GM12864 (cell line): ENCODE measurements around the gene DPP7.
A peak's percentile ranks its signal among the peaks of the same experiment; 100 is the strongest.

ENCODE experiments used
- DNase-seq: peaks from one replicate; pipeline ENCODE4 v3.0.0-alpha.2; 2011; ENCODE audit warnings: low read depth
- H3K4me3 ChIP-seq: 2 replicates; pipeline ENCODE4 v1.5.1; 2011; ENCODE audit warnings: mild to moderate bottlenecking, low read depth, low read length, control low read depth
- CTCF ChIP-seq: IDR thresholded peaks from 2 replicates; pipeline ENCODE4 v1.5.1; 2011; ENCODE audit warnings: low read depth, mild to moderate bottlenecking, moderate library complexity, low read length, control low read depth, inconsistent platforms; ENCODE audit errors: missing control alignments

Gene DPP7

GRCh38 chr9:137086531-137087408 lies 27.8 kb downstream of the DPP7 start, which contains the start of gene MAN1B1:
Gene MAN1B1, plus strand, starts transcription at chr9:137086985. Its CDS starts 15 bp downstream, at chr9:137087000.
- H3K4me3 ChIP-seq: peak within 1 kb of the TSS; percentile 87
- peak; percentile 98 for DNase-seq
- no peak for TF ChIP-seq CTCF

- H3K4me3 ChIP-seq: peak overlapping the region; percentile 87
- TF ChIP-seq CTCF: no peak
- no peak for DNase-seq
Observed at GRCh38 chr9:137085920-137086530, 28.5 kb downstream of the DPP7 start.

- H3K4me3 ChIP-seq: no peak overlapping the region
- TF ChIP-seq CTCF: no peak
- DNase-seq: no peak
Observed at GRCh38 chr9:137084526-137084925, 30.0 kb downstream of the DPP7 start.

GRCh38 chr9:137083394-137084004 lies 31.0 kb downstream of the DPP7 start:
- DNase-seq: no peak
- TF ChIP-seq CTCF: no peak
- no peak overlapping the region for H3K4me3 ChIP-seq

- H3K4me3 ChIP-seq: no peak overlapping the region
- no peak for TF ChIP-seq CTCF
- DNase-seq: no peak
Observed at GRCh38 chr9:137082925-137083290, 31.6 kb downstream of the DPP7 start.

GRCh38 chr9:137082222-137082924 lies 32.2 kb downstream of the DPP7 start:
- no peak for TF ChIP-seq CTCF
- no peak for DNase-seq
- no peak overlapping the region for H3K4me3 ChIP-seq
